Measurements from ENCODE around the gene FUT7.
"Not testable (repeated sequence)": the region's sequence is repeated elsewhere in the genome, so short reads cannot be mapped to it uniquely, and the experiment has no call there.

Gene FUT7

GRCh38 chr9:137016436-137016835, 15.5 kb downstream of the FUT7 start:
- no peak for DNase-seq

- DNase-seq: no peak
Observed at GRCh38 chr9:137015976-137016375, 15.9 kb downstream of the FUT7 start.

- no peak for DNase-seq
Observed at GRCh38 chr9:137015540-137015930, 16.4 kb downstream of the FUT7 start.

- no peak for DNase-seq
Observed at GRCh38 chr9:137014776-137015539, 16.9 kb downstream of the FUT7 start.

GRCh38 chr9:137014166-137014565, 17.7 kb downstream of the FUT7 start:
- DNase-seq: no peak

GRCh38 chr9:137013571-137013940, 18.3 kb downstream of the FUT7 start:
- DNase-seq: no peak

- DNase-seq: no peak
Observed at GRCh38 chr9:137012694-137013570, 19.0 kb downstream of the FUT7 start.

- no peak for DNase-seq
Observed at GRCh38 chr9:137011907-137012675, 19.8 kb downstream of the FUT7 start.

GRCh38 chr9:137011156-137011555, 20.7 kb downstream of the FUT7 start:
- no peak for DNase-seq

GRCh38 chr9:137009938-137010732, 21.8 kb downstream of the FUT7 start:
- DNase-seq: no peak

- DNase-seq: no peak
Observed at GRCh38 chr9:137009217-137009616, 22.7 kb downstream of the FUT7 start.

GRCh38 chr9:137008312-137008711, 23.6 kb downstream of the FUT7 start:
- no peak for DNase-seq

- no peak for DNase-seq
Observed at GRCh38 chr9:137007816-137008270, 24.0 kb downstream of the FUT7 start.

- DNase-seq: no peak
Observed at GRCh38 chr9:137007108-137007815, 24.6 kb downstream of the FUT7 start.

GRCh38 chr9:137006116-137007003, 25.5 kb downstream of the FUT7 start:
- DNase-seq: no peak

GRCh38 chr9:137004285-137004684, 27.6 kb downstream of the FUT7 start:
- not testable (repeated sequence) for DNase-seq

- no peak for DNase-seq
Observed at GRCh38 chr9:137002646-137003041, 29.2 kb downstream of the FUT7 start.

GRCh38 chr9:137001857-137002645, 29.8 kb downstream of the FUT7 start:
- DNase-seq: no peak

- no peak for DNase-seq
Observed at GRCh38 chr9:137000177-137000930, 31.5 kb downstream of the FUT7 start.
